GM19324 (cell line): Measurements from ENCODE around the gene CPT1B.
A peak's percentile ranks its signal among the peaks of the same experiment; 100 is the strongest.

Experiments used
- ATAC-seq: cut with Tn5 transposase; IDR thresholded peaks from one replicate; pipeline ENCODE4 v1.9.1; 2021; ENCODE audit warnings: mild to moderate bottlenecking, moderate library complexity; ENCODE audit not compliant: unreplicated experiment, low FRiP score

Gene CPT1B

DNA sequence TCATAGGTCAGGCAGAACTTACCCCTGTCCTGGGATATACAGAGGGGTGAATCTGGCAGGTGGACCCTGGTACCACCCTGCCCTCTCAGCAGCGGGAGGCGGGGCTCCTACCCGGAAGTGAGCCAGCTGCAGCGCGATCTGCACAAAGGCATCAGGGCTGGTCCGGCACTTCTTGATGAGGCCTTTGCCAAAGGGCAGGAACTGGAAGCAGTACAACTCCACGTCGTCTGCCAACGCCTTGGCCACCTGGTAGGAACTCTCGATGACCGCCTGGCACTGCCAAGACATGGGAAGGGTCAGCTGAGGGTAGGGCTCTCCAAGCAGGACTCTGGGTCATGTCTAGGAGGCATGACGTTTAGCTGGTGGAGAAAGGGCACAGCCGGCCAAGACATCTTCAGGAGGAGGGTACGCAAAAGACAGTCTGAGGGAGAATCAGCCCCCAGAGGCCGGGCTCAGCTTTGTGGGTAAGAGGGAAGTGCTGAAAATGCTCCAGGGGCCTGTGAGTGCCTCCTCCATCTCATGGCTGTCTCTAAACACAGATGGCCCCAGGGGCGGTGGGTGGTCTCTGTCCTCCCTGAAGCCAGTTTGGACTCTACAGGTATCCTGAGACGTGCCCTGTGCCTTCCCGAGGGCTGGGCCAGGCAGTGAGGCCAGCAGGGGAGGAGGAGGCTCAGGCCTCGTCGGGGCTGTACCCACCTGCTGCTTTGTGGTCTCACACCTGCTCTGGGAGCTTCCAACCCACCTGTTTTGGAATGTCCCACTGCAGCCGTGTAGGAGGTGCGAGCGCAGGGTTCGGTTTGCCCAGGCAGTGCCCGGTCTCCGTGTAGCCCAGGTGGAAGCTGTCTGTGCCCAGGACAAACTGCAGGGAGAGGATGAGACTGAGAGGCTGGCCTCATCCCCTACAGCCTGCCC, 6.7 kb downstream of the CPT1B start:
- no peak for ATAC-seq

GRCh38 chr22:50570861-50571260, 7.4 kb downstream of the CPT1B start:
- ATAC-seq: no peak

DNA sequence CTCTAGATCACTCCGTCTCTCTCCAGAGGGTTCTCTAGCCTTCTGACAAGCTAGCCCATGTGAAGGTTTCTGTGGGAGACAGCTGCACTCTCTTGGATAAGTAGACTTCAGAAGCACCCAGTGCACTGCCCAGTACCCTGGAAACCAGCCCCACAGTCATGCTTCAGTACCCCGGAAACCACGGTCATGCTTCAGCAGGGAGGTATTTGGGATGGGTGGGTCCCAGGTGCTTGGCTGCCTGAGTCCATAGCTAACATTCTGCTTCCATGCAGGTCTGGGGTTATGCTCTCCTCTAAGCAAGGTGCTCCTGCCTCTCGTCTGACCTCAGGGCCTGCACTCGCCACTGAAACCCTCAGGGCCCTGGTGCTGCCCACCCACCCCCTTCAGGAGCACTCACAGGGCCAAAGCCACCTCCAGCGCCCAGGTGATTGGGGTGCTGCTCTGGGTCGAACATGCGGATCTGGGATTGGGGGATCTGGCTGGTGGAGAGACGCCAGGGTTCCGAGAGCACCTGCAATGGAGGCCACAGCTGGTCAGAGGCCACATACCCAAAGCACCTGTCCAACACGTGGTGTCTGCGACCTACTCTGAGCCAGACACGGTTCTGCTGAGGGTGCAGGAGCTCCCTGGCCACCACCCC, 8.2 kb downstream of the CPT1B start:
- no peak for ATAC-seq

DNA sequence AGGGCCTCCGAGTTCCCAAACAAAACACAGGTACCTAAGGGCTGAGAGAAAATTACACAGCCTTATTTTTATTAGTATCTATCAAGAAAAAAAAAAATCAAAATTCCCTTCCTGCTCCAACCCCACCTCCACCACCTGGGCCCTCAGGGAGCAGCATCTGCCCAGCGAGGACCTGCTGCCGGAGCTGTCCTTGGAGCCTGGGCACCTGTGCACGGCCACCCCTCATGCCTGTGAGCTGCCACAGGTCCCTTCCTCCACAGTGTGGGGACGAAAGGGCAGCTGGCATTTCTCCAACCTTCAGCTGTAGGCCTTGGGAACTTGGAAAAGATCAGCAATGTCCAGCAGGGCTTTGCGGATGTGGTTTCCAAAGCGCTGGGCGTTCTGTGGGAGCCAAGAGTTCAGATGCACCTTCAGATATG, 9.2 kb downstream of the CPT1B start:
- no peak for ATAC-seq

GRCh38 chr22:50568626-50569025, 9.6 kb downstream of the CPT1B start:
- no peak for ATAC-seq

DNA sequence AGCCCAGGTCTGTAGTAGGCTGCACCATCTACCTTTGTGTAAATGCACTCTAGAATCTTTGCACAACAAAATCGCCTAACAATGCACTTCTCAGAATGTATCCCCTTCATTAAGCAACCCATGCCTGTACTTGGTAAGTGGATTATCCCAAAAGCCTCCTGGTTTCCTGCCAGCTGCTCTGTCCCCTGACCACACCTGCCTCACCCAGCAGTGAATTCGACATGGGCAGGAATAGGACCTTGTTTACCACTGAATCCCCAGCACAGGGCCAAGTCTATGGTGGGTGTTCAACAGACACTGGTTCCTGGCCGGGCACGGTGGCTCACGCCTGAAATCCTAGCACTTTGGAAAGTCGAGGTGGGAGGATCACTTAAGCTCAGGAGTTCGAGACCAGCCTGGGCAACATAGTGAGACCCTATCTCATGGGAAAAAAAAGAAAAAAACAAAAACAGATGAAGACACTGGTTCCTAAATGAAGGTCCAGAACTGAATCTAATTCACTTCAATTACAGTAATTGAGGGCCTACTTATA, 10.4 kb downstream of the CPT1B start:
- ATAC-seq: no peak

- ATAC-seq: no peak
Measured at GRCh38 chr22:50564289-50564688, 13.9 kb downstream of the CPT1B start.

DNA sequence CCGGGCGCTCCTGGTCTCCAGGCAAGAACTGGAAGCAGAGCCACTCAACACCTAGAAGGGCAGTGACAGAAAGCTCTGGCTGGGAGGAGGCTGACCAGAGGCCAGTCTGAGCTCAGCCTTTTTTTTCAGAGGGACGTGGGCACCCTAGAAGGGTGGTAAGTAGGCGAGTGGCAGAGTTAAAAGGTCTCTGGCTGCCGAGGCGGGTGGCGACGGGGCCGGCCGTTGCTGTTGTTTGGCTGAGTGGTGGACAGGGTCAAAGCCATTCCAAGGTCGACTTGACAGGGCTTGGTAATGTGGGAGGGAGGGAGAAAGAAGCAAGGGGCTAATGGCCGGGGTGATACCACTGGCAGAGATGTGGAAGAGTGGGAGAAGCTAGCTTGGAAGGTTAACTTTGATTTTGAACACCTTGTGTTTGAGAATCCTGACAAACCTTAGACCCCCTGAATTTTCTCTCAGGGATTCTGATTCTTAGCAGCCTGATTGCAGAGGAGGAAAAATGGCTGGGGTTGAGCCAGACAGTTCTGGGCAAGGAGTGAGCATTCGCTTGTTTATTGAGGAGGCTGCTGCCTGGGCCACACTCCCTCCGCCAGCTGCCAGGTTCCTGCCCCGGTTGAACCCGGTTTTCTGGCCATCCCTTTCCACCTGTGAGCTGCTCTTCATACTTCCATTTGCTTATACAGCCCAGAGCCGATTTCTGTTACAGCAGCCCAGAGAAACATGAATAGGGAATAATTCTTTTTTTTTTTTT, 14.6 kb downstream of the CPT1B start:
- no peak for ATAC-seq

GRCh38 chr22:50562523-50563412, 15.5 kb downstream of the CPT1B start, which contains the start of gene SYCE3:
Gene SYCE3 (minus strand): TSS chr22:50562919. CDS start chr22:50556405, 6,514 bp downstream.
- peak; percentile 98 for ATAC-seq

- ATAC-seq: no peak
Measured at GRCh38 chr22:50561401-50562358, 16.5 kb downstream of the CPT1B start.

GRCh38 chr22:50560034-50560433, 18.2 kb downstream of the CPT1B start:
- ATAC-seq: no peak

- no peak for ATAC-seq
Measured at GRCh38 chr22:50556703-50557102, 21.5 kb downstream of the CPT1B start.

GRCh38 chr22:50553310-50553709, 24.9 kb downstream of the CPT1B start:
- no peak for ATAC-seq

DNA sequence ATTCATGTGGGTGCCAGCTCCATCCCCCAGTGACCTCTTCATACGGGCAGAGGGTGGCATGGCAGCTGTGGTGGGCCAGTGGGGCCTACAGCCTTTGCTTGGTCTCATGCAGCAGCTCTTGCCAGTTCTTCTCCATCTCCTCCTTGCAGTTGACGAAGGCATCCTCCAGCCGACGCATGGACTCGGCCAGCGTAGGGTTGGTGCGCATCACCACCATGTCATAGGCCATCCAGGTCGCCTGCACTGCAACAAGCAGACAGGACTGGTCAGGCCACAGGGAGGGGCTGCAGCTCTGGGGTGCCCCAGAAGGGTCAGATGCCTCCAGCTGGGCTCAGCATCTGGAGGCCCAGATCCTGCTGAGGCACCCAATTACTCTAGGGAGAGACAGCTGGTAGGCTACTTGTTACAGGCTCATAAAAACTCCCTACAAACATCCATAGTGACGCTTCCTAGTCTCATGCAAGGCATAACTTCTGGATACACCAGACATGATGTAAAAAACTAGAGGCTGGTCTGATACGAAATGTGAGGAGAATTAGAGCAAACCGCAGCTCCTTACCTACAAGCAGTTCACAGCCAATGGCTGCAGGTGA, 27.0 kb downstream of the CPT1B start:
- ATAC-seq: no peak

GRCh38 chr22:50550395-50550794, 27.8 kb downstream of the CPT1B start:
- ATAC-seq: no peak

DNA sequence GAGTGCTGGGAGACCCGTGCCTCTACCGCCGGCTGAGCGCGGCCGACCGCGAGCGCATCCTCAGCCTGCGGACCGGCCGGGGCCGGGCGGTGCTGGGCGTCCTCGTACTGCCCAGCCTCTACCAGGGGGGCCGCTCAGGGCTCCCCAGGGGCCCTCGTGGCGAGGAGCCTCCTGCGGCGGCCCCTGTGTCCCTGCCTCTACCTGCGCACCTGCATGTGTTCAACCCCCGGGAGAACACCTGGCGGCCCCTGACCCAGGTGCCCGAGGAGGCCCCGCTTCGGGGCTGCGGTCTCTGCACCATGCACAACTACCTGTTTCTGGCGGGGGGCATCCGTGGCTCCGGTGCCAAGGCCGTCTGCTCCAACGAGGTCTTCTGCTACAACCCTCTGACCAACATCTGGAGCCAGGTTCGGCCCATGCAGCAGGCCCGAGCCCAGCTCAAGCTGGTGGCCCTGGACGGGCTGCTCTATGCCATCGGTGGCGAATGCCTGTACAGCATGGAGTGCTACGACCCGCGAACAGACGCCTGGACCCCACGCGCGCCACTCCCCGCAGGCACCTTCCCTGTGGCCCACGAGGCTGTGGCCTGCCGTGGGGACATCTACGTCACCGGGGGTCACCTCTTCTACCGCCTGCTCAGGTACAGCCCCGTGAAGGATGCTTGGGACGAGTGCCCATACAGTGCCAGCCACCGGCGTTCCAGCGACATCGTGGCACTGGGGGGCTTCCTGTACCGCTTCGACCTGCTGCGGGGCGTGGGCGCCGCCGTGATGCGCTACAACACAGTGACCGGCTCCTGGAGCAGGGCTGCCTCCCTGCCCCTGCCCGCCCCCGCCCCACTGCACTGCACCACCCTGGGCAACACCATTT, 29.1 kb downstream of the CPT1B start:
- ATAC-seq: no peak
